SK-N-SH treated with all-trans-retinoic acid at 6 μM for 48 hours (cell line): Measurements from ENCODE around the gene PRC1.
"Not testable (repeated sequence)": the region's sequence is repeated elsewhere in the genome, so short reads cannot be mapped to it uniquely, and the experiment has no call there.

Source experiments
- ATAC-seq: fragments of 200-7000 bp; cut with Tn5 transposase; 3 replicates; pipeline ENCODE4 v1.9.1; 2020; ENCODE audit warnings: mild to moderate bottlenecking, moderate library complexity
- ARNTL ChIP-seq: fragments of 450-650 bp; formaldehyde crosslinking; IDR thresholded peaks from 2 replicates; pipeline ENCODE4 v1.5.0; 2020; ENCODE audit warnings: low read depth, mild to moderate bottlenecking, moderate library complexity, borderline replicate concordance
- BACH2 ChIP-seq: fragments of 250-450 bp; sonication (Bioruptor Pico); IDR thresholded peaks from 2 replicates; pipeline ENCODE4 v1.9.0; 2021; ENCODE audit warnings: mild to moderate bottlenecking, borderline replicate concordance
- CSDC2 ChIP-seq: fragments of 250-450 bp; sonication (Bioruptor Pico); IDR thresholded peaks from 2 replicates; pipeline ENCODE4 v1.5.0; 2020; ENCODE audit warnings: mild to moderate bottlenecking, moderate library complexity
- ESRRG ChIP-seq: fragments of 250-450 bp; sonication (Bioruptor Pico); IDR thresholded peaks from 2 replicates; pipeline ENCODE4 v1.6.1; 2021; ENCODE audit warnings: mild to moderate bottlenecking
- GLIS3 ChIP-seq: fragments of 250-450 bp; sonication (Bioruptor Pico); IDR thresholded peaks from 2 replicates; pipeline ENCODE4 v1.5.0; 2020; ENCODE audit warnings: mild to moderate bottlenecking, moderate library complexity
- ISL1 ChIP-seq: fragments of 250-450 bp; sonication (Bioruptor Pico); IDR thresholded peaks from 2 replicates; pipeline ENCODE4 v2.1.2; 2022; ENCODE audit warnings: mild to moderate bottlenecking, moderate library complexity
- OSR1 ChIP-seq: fragments of 250-450 bp; sonication (Bioruptor Pico); IDR thresholded peaks from 2 replicates; pipeline ENCODE4 v1.8.0; 2022; ENCODE audit warnings: moderate library complexity, mild to moderate bottlenecking, inconsistent platforms
- RARB ChIP-seq: fragments of 250-450 bp; sonication (Bioruptor Pico); IDR thresholded peaks from 2 replicates; pipeline ENCODE4 v1.8.0; 2021; ENCODE audit warnings: mild to moderate bottlenecking, moderate library complexity
- SNAI2 ChIP-seq: fragments of 250-450 bp; sonication (Bioruptor Pico); IDR thresholded peaks from 2 replicates; pipeline ENCODE4 v1.5.0; 2020; ENCODE audit warnings: mild to moderate bottlenecking, moderate library complexity
- TOX ChIP-seq: fragments of 250-450 bp; sonication (Bioruptor Pico); IDR thresholded peaks from 2 replicates; pipeline ENCODE4 v1.8.0; 2021; ENCODE audit warnings: mild to moderate bottlenecking, moderate library complexity, borderline replicate concordance
- ZC3H10 ChIP-seq: fragments of 250-450 bp; sonication (Bioruptor Pico); IDR thresholded peaks from 2 replicates; pipeline ENCODE4 v1.5.1; 2021; ENCODE audit warnings: mild to moderate bottlenecking, moderate library complexity
- ZFP3 ChIP-seq: fragments of 250-450 bp; sonication (Bioruptor Pico); IDR thresholded peaks from 2 replicates; pipeline ENCODE4 v1.5.0; 2020; ENCODE audit warnings: mild to moderate bottlenecking, moderate library complexity
- ZFP30 ChIP-seq: fragments of 450-650 bp; formaldehyde crosslinking; IDR thresholded peaks from 2 replicates; pipeline ENCODE4 v1.5.0; 2022; ENCODE audit warnings: mild to moderate bottlenecking, moderate library complexity
- ZNF70 ChIP-seq: fragments of 450-650 bp; formaldehyde crosslinking; IDR thresholded peaks from 2 replicates; pipeline ENCODE4 v1.5.0; 2020; ENCODE audit warnings: mild to moderate bottlenecking, moderate library complexity
- ZNF8 ChIP-seq: fragments of 450-650 bp; formaldehyde crosslinking; IDR thresholded peaks from 2 replicates; pipeline ENCODE4 v1.5.0; 2020; ENCODE audit warnings: mild to moderate bottlenecking, moderate library complexity
- TF ChIP-seq, protein P1 (sequence below): fragments of 250-450 bp; sonication (Bioruptor Pico); IDR thresholded peaks from 2 replicates; pipeline ENCODE4 v1.8.0; 2021; ENCODE audit warnings: low read depth, mild to moderate bottlenecking, moderate library complexity, borderline replicate concordance
- TF ChIP-seq, protein P2 (sequence below): fragments of 250-450 bp; sonication (Bioruptor Pico); IDR thresholded peaks from 2 replicates; pipeline ENCODE4 v1.8.0; 2020; ENCODE audit warnings: mild to moderate bottlenecking, moderate library complexity, borderline replicate concordance
- TF ChIP-seq, protein P3 (sequence below): fragments of 250-450 bp; sonication (Bioruptor Pico); IDR thresholded peaks from 2 replicates; pipeline ENCODE4 v1.5.1; 2021; ENCODE audit warnings: mild to moderate bottlenecking, moderate library complexity
- TF ChIP-seq, protein P4 (sequence below): fragments of 250-450 bp; sonication (Bioruptor Pico); IDR thresholded peaks from 2 replicates; pipeline ENCODE4 v1.5.0; 2020; ENCODE audit warnings: mild to moderate bottlenecking, moderate library complexity

The PRC1 gene

DNA sequence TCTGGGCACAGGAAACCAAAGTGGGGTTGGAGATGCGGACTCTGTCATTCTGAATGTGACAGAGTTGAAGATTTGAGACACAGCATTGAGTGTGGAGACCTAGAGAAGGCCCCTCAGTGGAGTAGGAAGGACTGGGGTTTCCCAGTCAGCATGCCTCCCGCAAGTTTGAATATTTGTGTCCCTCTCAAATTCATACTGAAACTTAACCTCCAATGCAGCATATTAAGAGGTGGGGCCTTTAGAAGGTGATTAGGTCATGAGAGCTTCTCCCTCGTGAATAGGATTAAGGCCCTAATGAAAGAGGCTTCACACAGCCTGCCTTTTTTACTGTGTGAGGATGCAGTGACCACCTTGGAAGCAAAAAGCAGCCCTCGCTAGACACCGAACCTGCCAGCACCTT is 70.0 kb downstream of the PRC1 start (continued):
- TF ChIP-seq, protein P1, sequence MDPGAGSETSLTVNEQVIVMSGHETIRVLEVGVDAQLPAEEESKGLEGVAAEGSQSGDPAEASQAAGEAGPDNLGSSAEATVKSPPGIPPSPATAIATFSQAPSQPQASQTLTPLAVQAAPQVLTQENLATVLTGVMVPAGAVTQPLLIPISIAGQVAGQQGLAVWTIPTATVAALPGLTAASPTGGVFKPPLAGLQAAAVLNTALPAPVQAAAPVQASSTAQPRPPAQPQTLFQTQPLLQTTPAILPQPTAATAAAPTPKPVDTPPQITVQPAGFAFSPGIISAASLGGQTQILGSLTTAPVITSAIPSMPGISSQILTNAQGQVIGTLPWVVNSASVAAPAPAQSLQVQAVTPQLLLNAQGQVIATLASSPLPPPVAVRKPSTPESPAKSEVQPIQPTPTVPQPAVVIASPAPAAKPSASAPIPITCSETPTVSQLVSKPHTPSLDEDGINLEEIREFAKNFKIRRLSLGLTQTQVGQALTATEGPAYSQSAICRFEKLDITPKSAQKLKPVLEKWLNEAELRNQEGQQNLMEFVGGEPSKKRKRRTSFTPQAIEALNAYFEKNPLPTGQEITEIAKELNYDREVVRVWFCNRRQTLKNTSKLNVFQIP (CRISPR knock-in tag), result no peak
- TF ChIP-seq GLIS3 (CRISPR knock-in tag), result no peak
- TF ChIP-seq, protein P2, sequence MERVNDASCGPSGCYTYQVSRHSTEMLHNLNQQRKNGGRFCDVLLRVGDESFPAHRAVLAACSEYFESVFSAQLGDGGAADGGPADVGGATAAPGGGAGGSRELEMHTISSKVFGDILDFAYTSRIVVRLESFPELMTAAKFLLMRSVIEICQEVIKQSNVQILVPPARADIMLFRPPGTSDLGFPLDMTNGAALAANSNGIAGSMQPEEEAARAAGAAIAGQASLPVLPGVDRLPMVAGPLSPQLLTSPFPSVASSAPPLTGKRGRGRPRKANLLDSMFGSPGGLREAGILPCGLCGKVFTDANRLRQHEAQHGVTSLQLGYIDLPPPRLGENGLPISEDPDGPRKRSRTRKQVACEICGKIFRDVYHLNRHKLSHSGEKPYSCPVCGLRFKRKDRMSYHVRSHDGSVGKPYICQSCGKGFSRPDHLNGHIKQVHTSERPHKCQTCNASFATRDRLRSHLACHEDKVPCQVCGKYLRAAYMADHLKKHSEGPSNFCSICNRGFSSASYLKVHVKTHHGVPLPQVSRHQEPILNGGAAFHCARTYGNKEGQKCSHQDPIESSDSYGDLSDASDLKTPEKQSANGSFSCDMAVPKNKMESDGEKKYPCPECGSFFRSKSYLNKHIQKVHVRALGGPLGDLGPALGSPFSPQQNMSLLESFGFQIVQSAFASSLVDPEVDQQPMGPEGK (CRISPR knock-in tag), result no peak

DNA sequence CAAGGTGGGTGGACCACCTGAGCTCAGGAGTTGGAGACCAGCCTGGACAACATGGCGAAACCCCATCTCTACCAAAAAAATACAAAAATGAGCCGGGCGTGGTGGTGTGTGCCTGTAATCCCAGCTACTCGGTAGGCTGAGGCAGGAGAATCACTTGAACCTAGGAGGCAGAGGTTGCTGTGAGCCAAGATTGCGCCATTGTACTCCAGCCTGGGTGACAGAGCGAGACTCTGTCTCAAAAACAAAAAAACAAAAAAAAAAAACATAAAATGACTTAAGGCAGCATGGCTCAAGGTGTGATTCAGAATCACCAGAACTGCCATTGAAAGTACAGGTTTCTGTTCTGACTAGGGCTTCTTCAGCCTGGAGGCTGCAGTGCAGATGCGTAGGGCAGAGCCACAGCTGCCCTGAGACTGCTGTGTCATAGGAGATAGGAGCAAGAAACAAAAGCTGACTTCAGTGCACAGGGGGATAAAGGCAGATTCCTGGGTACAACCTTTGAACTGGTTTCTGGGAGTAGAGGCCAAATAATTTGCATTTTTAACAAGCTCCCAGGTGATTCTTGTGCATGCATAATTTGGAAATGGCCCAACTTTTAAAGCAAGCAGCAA is 71.5 kb downstream of the PRC1 start:
- not testable (repeated sequence) for ATAC-seq

DNA sequence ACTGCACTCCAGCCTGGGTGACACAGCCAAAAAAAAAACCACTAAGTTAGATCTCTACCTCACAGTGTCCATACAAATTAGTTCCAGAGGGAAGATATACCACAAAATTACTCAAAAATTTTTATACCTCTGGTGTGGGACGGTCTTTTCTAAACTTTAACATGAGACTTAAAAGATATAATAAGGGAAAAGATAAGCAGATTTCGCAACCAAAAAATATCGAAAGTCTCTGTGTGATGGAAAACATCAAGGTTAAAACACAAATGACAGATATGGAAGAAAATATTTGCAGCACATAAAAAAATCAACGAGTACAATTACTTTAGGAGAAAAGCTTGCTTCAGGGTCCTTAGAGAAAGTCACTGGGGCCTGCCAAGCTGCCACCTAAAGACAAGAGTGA is 72.4 kb downstream of the PRC1 start:
- TF ChIP-seq BACH2 (CRISPR knock-in tag), result no peak
- no peak for TF ChIP-seq GLIS3 (CRISPR knock-in tag)
- TF ChIP-seq, protein P3, sequence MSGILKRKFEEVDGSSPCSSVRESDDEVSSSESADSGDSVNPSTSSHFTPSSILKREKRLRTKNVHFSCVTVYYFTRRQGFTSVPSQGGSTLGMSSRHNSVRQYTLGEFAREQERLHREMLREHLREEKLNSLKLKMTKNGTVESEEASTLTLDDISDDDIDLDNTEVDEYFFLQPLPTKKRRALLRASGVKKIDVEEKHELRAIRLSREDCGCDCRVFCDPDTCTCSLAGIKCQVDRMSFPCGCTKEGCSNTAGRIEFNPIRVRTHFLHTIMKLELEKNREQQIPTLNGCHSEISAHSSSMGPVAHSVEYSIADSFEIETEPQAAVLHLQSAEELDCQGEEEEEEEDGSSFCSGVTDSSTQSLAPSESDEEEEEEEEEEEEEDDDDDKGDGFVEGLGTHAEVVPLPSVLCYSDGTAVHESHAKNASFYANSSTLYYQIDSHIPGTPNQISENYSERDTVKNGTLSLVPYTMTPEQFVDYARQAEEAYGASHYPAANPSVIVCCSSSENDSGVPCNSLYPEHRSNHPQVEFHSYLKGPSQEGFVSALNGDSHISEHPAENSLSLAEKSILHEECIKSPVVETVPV (CRISPR knock-in tag), result no peak
- no peak for TF ChIP-seq ESRRG (CRISPR knock-in tag)
- no peak for TF ChIP-seq OSR1 (CRISPR knock-in tag)
- no peak for TF ChIP-seq CSDC2
- TF ChIP-seq, protein P4, sequence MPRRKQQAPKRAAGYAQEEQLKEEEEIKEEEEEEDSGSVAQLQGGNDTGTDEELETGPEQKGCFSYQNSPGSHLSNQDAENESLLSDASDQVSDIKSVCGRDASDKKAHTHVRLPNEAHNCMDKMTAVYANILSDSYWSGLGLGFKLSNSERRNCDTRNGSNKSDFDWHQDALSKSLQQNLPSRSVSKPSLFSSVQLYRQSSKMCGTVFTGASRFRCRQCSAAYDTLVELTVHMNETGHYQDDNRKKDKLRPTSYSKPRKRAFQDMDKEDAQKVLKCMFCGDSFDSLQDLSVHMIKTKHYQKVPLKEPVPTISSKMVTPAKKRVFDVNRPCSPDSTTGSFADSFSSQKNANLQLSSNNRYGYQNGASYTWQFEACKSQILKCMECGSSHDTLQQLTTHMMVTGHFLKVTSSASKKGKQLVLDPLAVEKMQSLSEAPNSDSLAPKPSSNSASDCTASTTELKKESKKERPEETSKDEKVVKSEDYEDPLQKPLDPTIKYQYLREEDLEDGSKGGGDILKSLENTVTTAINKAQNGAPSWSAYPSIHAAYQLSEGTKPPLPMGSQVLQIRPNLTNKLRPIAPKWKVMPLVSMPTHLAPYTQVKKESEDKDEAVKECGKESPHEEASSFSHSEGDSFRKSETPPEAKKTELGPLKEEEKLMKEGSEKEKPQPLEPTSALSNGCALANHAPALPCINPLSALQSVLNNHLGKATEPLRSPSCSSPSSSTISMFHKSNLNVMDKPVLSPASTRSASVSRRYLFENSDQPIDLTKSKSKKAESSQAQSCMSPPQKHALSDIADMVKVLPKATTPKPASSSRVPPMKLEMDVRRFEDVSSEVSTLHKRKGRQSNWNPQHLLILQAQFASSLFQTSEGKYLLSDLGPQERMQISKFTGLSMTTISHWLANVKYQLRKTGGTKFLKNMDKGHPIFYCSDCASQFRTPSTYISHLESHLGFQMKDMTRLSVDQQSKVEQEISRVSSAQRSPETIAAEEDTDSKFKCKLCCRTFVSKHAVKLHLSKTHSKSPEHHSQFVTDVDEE (CRISPR knock-in tag), result no peak
- TF ChIP-seq ZC3H10 (CRISPR knock-in tag), result no peak
- no peak for TF ChIP-seq ZNF70 (CRISPR knock-in tag)
- TF ChIP-seq RARB (CRISPR knock-in tag), result no peak
- no peak for TF ChIP-seq ZFP30
- TF ChIP-seq, protein P2 (CRISPR knock-in tag), result no peak
- TF ChIP-seq, protein P1 (CRISPR knock-in tag), result no peak
- TF ChIP-seq ISL1 (CRISPR knock-in tag), result no peak
- TF ChIP-seq ARNTL (CRISPR knock-in tag), result no peak
- TF ChIP-seq ZNF8, result no peak
- TF ChIP-seq SNAI2 (CRISPR knock-in tag), result no peak
- TF ChIP-seq TOX (CRISPR knock-in tag), result no peak
- no peak for TF ChIP-seq ZFP3 (CRISPR knock-in tag)
- no peak for ATAC-seq
